Hindlimb muscle (tissue), 1 donor: ENCODE data around the gene ANP32B. TPM values are rescaled to one million over a fixed set of nuclear protein-coding genes. Genes with fewer than 3 reads are reported as not detected.
"Not testable (repeated sequence)": the region's sequence is repeated elsewhere in the genome, so short reads cannot be mapped to it uniquely, and the experiment has no call there.

Experiments used
- DNase-seq: peaks from one replicate; pipeline ENCODE4 v3.0.0-alpha.2; 2013
- polyA plus RNA-seq: library from polyadenylated mRNA; unstranded; fragments of 120-200 nt; gene quantifications from one replicate; pipeline ENCODE4 v1.2.1, GENCODE V29; 2013; ENCODE audit not compliant: insufficient read length

ANP32B gene
- 129 TPM for polyA plus RNA-seq

GRCh38 chr9:97982683-97983588, at the start of gene ANP32B:
ANP32B (plus strand) TSS chr9:97983341; CDS start chr9:97983556, 215 bp downstream.
- peak; percentile 96 for DNase-seq

GRCh38 chr9:97934321-97935115, 48.6 kb upstream of the ANP32B start:
- DNase-seq: no peak

GRCh38 chr9:97935276-97935675, 47.9 kb upstream of the ANP32B start:
- DNase-seq: no peak

GRCh38 chr9:97936998-97937397, 46.1 kb upstream of the ANP32B start:
- DNase-seq: no peak

- DNase-seq: no peak
These were observed 45.0 kb upstream of the ANP32B start, which contains the start of gene HEMGN for GRCh38 chr9:97938081-97938644. HEMGN (minus strand) TSS chr9:97938172; CDS start chr9:97938136, 36 bp downstream.

- DNase-seq: no peak
These were observed 42.9 kb upstream of the ANP32B start for GRCh38 chr9:97940233-97940632.

- no peak for DNase-seq
These were observed 42.4 kb upstream of the ANP32B start for GRCh38 chr9:97940741-97941140.

GRCh38 chr9:97941323-97941722, 41.8 kb upstream of the ANP32B start:
- DNase-seq: no peak

GRCh38 chr9:97943308-97943855, 39.8 kb upstream of the ANP32B start:
- DNase-seq: no peak

- no peak for DNase-seq
These were observed 38.5 kb upstream of the ANP32B start for GRCh38 chr9:97944612-97945011.

GRCh38 chr9:97945470-97945869, 37.7 kb upstream of the ANP32B start:
- DNase-seq: not testable (repeated sequence)

GRCh38 chr9:97947094-97947493, 36.0 kb upstream of the ANP32B start:
- not testable (repeated sequence) for DNase-seq

- DNase-seq: not testable (repeated sequence)
These were observed 32.3 kb upstream of the ANP32B start for GRCh38 chr9:97950873-97951272.

- DNase-seq: no peak
These were observed 28.6 kb upstream of the ANP32B start for GRCh38 chr9:97954550-97954989.

- no peak for DNase-seq
These were observed 26.8 kb upstream of the ANP32B start for GRCh38 chr9:97956331-97956730.

GRCh38 chr9:97958812-97959511, 24.2 kb upstream of the ANP32B start:
- DNase-seq: no peak

- no peak for DNase-seq
These were observed 23.6 kb upstream of the ANP32B start for GRCh38 chr9:97959585-97959984.

- not testable (repeated sequence) for DNase-seq
These were observed 22.3 kb upstream of the ANP32B start for GRCh38 chr9:97960678-97961328.

- no peak for DNase-seq
These were observed 21.8 kb upstream of the ANP32B start for GRCh38 chr9:97961361-97961760.

- DNase-seq: no peak
These were observed 21.0 kb upstream of the ANP32B start for GRCh38 chr9:97962136-97962535.

- no peak for DNase-seq
These were observed 20.6 kb upstream of the ANP32B start for GRCh38 chr9:97962575-97962974.
